Transverse colon (tissue), 4 donors: Measurements from ENCODE around the gene CLDN22. TPM values are rescaled to one million over a fixed set of nuclear protein-coding genes. Genes with fewer than 3 reads are reported as not detected.

Experiments used
- DNase-seq: peaks from one replicate; pipeline ENCODE4 v3.0.0-alpha.2; 2019
- H3K27ac ChIP-seq, 4 donors: fragments of 200-600 bp; sonication (generic); 2 replicates each; pipeline ENCODE4 v1.5.1; 2016 to 2018; ENCODE audit warnings: inconsistent platforms in 4 of 4
- H3K27me3 ChIP-seq: fragments of 200-600 bp; sonication (generic); 2 replicates; pipeline ENCODE4 v1.5.1; 2017; ENCODE audit warnings: inconsistent platforms
- H3K36me3 ChIP-seq, 4 donors: fragments of 200-600 bp; sonication (generic); 2 replicates each; pipeline ENCODE4 v1.5.1; 2017 to 2019; ENCODE audit warnings: inconsistent platforms in 4 of 4
- H3K4me1 ChIP-seq, 4 donors: fragments of 200-600 bp; sonication (generic); 2 replicates each; pipeline ENCODE4 v1.5.1; 2017 to 2020; ENCODE audit warnings: inconsistent platforms in 4 of 4
- H3K4me3 ChIP-seq, 4 donors: fragments of 200-600 bp; sonication (generic); 1 replicate in 1 of 4; 2 replicates in 3 of 4; pipeline versions ENCODE4 v1.5.1 to v1.6.1; 2017 to 2019; ENCODE audit warnings: inconsistent platforms in 4 of 4
- H3K9me3 ChIP-seq, 2 donors: fragments of 200-600 bp; sonication (generic); 2 replicates each; pipeline ENCODE4 v1.5.1; 2017 to 2019; ENCODE audit warnings: inconsistent platforms in 2 of 2
- EP300 ChIP-seq: sonication (generic); formaldehyde crosslinking; IDR thresholded peaks from one replicate; pipeline ENCODE4 v1.6.1; 2017; ENCODE audit warnings: antibody characterized with exemption, low read depth
- POLR2A ChIP-seq: fragments of 450-650 bp; IDR thresholded peaks from one replicate; pipeline ENCODE4 v1.6.1; 2016; ENCODE audit warnings: antibody characterized with exemption, mild to moderate bottlenecking, moderate library complexity
- POLR2AphosphoS5 ChIP-seq, 3 donors: sonication (generic); formaldehyde crosslinking; IDR thresholded peaks; one replicate each; pipeline ENCODE4 v1.6.1; 2016; ENCODE audit warnings: antibody characterized with exemption in 3 of 3
- WGBS, 2 donors: methylation state at CpG; one replicate each; pipeline ENCODE4 v1.1.5; 2018; ENCODE audit warnings: low coverage in 1 of 2; 5-methylcytosine and 5-hydroxymethylcytosine counted together
- in situ Hi-C, 4 donors: fragments of 200-750 bp; cut with MboI; loops; one replicate each; pipeline versions ENCODE4 v1.15.0 to v1.15.1; 2017; ENCODE audit warnings: low sequenced_read_pairs in 3 of 4, low pct_ligation_motif_present in 1 of 4, low pct_unique_long_range_greater_than_20kb in 1 of 4
- intact Hi-C: fragments of 100-400 bp; cut with DNase I; formaldehyde crosslinking; loops from one replicate; pipeline ENCODE4 v1.15.1; 2023; ENCODE audit warnings: low total_unique reads
- total RNA-seq, 4 donors: library from RNA; depleted of rRNA; stranded (reverse); fragments of >200 nt; gene quantifications; one replicate each; pipeline ENCODE4 v1.1.0, GENCODE V29; 2016
- TF ChIP-seq, protein P1 (sequence below), 5 experiments: fragments of 200-600 bp in 3 of 5; fragments of 450-650 bp in 2 of 5; sonication (generic) in 3 of 5; IDR thresholded peaks; 1 replicate in 2 of 5; 2 replicates in 3 of 5; pipeline ENCODE4 v1.5.1; 2016 to 2017; ENCODE audit warnings: antibody characterized with exemption in 5 of 5, inconsistent platforms in 3 of 5, mild to moderate bottlenecking in 2 of 5, moderate library complexity in 1 of 5

The CLDN22 gene
- total RNA-seq, 4 donors from 2014 or later: not detected

DNA sequence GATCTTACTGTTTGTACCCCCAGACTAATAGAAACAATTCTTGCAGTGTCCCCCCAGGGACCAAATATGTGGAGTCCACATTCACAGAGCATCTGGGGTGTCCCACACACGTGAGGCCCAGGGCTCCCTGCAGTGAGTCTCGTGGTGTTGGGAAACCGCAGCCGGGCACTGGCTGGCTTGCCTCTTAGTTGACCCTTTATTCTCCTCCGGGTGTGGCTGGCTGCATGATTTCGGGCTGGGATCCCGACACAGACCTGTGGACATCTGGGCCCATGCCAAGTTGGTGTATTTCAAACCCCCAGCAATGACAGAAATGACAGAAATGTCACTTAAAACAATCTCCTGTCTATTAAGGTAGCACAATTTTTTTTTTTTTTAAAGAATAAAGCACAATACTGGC, 17.8 kb upstream of the CLDN22 start:
- in situ Hi-C loops (no loop called here), intact Hi-C loops (no loop called here)
- DNase-seq: no peak
- no peak overlapping the region for H3K27ac ChIP-seq
- no peaks in the 10 kb centered on the region for H3K9me3 ChIP-seq
- peaks cover 6% of the 10 kb centered on the region for H3K27me3 ChIP-seq
- no peak overlapping the region for H3K4me3 ChIP-seq
- TF ChIP-seq EP300 (no peak), POLR2AphosphoS5 (IDR thresholded peaks at IDR 0.05) (no peak)
- TF ChIP-seq, protein P1, sequence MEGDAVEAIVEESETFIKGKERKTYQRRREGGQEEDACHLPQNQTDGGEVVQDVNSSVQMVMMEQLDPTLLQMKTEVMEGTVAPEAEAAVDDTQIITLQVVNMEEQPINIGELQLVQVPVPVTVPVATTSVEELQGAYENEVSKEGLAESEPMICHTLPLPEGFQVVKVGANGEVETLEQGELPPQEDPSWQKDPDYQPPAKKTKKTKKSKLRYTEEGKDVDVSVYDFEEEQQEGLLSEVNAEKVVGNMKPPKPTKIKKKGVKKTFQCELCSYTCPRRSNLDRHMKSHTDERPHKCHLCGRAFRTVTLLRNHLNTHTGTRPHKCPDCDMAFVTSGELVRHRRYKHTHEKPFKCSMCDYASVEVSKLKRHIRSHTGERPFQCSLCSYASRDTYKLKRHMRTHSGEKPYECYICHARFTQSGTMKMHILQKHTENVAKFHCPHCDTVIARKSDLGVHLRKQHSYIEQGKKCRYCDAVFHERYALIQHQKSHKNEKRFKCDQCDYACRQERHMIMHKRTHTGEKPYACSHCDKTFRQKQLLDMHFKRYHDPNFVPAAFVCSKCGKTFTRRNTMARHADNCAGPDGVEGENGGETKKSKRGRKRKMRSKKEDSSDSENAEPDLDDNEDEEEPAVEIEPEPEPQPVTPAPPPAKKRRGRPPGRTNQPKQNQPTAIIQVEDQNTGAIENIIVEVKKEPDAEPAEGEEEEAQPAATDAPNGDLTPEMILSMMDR (IDR thresholded peaks at IDR 0.05): no peak
- peaks cover 0 to 3% (median 0%) of the 10 kb centered on the region in 4 donors for H3K4me1 ChIP-seq
- WGBS, 2 donors: 68% methylated on average over 7 of the region's 7 CpGs; no CpG with 5 or more reads in 1 of the 2 donors
- H3K36me3 ChIP-seq: no peaks in the 10 kb centered on the region

DNA sequence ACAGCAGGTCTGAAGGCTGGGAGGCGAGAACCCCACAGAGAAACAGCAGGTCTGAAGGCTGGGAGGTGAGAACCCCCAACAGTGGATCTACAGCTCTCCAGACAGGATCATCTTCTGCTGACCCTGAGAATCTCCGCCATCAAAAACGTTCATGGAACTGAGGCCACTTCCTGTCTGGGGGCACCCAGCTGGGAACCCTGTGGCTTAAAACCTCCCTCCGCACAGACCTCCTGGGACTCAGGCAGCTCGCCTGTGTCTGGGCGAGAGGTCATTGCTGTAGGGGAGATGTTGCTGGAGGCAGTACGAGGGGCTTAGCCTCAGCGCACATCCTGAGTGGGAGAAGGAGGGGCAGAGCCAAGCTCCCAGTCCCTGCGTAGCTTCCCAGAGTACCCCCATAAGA, 17.3 kb upstream of the CLDN22 start:
- Histone ChIP-seq H3K36me3 (no peaks in the 10 kb centered on the region), H3K4me1 (no peaks in the 10 kb centered on the region), H3K27me3 (peaks cover 1% of the 10 kb centered on the region), H3K4me3 (no peak overlapping the region), H3K9me3 (no peaks in the 10 kb centered on the region), H3K27ac (no peak overlapping the region)
- WGBS, 2 donors: 85% methylated on average over 8 of the region's 9 CpGs; no CpG with 5 or more reads in 1 of the 2 donors
- TF ChIP-seq POLR2AphosphoS5 (IDR thresholded peaks at IDR 0.05) (no peak), EP300 (no peak), POLR2A (no peak)
- TF ChIP-seq, protein P1 (IDR thresholded peaks at IDR 0.05): no peak
- in situ Hi-C loops (no loop called here), intact Hi-C loops (no loop called here)
- DNase-seq: no peak

DNA sequence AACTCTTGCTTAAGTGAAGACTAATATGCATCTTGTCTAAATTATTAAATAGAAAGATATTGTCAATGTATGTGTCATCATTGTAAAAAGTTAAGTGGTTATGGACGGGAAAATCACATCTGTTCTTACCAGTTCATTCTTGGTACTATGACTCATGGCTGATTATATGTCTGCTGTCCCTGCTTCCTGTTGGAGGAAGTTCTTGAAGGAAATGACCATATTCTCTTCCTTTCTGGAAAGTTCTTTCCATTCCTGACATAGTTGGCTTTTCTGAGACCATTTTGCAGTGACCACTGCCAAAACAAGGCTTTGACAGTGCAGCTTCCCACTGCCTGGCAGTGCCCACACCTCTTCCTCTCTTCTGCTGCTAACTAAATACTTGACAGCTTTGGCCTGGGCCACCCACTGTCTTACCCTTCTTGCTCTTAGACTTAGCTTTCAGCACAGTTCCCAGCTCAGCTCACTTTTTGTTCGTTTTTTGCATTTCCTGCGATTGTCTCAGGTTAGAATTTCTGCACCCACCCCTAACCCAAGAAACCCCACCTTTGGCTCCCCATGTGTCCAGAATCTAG, 15.4 kb upstream of the CLDN22 start:
- intact Hi-C loops: no loop called here
- no peaks in the 10 kb centered on the region for H3K36me3 ChIP-seq
- H3K4me3 ChIP-seq: no peak overlapping the region
- no peaks in the 10 kb centered on the region for H3K9me3 ChIP-seq
- no peaks in the 10 kb centered on the region for H3K27me3 ChIP-seq
- no peaks in the 10 kb centered on the region for H3K4me1 ChIP-seq
- TF ChIP-seq POLR2A (no peak), POLR2AphosphoS5 (IDR thresholded peaks at IDR 0.05) (no peak), EP300 (no peak)
- TF ChIP-seq, protein P1 (IDR thresholded peaks at IDR 0.05): no peak
- H3K27ac ChIP-seq: no peak overlapping the region
- 61 to 63% methylated on average over 3 of the region's 3 CpGs for WGBS, 2 donors
- DNase-seq: no peak
- in situ Hi-C loops: no loop called here

DNA sequence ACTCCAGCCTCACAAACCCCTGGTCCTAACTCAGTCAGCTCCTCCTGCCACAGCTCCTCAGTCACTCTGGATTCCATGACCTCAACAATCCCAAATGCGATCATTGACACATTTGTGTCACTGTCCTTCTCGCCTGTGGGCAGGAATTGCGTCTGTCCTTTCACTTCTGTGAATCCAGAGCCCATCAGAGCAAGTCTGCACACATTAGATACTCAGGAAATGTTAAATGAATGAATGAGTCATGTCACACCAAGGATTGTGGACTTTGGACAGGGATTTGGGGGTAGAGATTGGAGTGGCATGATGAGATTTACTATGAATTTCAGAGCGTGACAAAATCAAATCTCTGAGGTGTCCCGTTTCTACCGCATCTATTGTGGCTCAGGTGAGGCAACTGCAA, 13.9 kb upstream of the CLDN22 start:
- Histone ChIP-seq H3K36me3 (no peaks in the 10 kb centered on the region), H3K4me1 (no peaks in the 10 kb centered on the region), H3K4me3 (no peak overlapping the region), H3K27ac (no peak overlapping the region), H3K27me3 (no peaks in the 10 kb centered on the region), H3K9me3 (no peaks in the 10 kb centered on the region)
- intact Hi-C loops: no loop called here
- no peak for TF ChIP-seq EP300
- TF ChIP-seq POLR2AphosphoS5 (IDR thresholded peaks at IDR 0.05): no peak
- TF ChIP-seq, protein P1 (IDR thresholded peaks at IDR 0.05): no peak
- no peak for TF ChIP-seq POLR2A
- 55 to 58% methylated on average over 4 to 6 of the region's 6 CpGs for WGBS, 2 donors
- no peak for DNase-seq
- in situ Hi-C loops: no loop called here
